Esophagus squamous epithelium (tissue), 4 donors: Measurements from ENCODE around the gene SHISAL1.

Experiments used
- POLR2A ChIP-seq, 4 donors: fragments of 450-650 bp; IDR thresholded peaks; one replicate each; pipeline ENCODE4 v1.6.1; 2017; ENCODE audit warnings: antibody characterized with exemption in 4 of 4, mild to moderate bottlenecking in 4 of 4, moderate library complexity in 3 of 4
- TF ChIP-seq, protein P1 (sequence below), 6 experiments: fragments of 450-650 bp in 4 of 6; fragments of 200-600 bp in 2 of 6; sonication (generic) in 2 of 6; IDR thresholded peaks; one replicate each; pipeline ENCODE4 v1.5.1; 2016 to 2019; ENCODE audit warnings: antibody characterized with exemption in 6 of 6, mild to moderate bottlenecking in 4 of 6, moderate library complexity in 4 of 6

DNA sequence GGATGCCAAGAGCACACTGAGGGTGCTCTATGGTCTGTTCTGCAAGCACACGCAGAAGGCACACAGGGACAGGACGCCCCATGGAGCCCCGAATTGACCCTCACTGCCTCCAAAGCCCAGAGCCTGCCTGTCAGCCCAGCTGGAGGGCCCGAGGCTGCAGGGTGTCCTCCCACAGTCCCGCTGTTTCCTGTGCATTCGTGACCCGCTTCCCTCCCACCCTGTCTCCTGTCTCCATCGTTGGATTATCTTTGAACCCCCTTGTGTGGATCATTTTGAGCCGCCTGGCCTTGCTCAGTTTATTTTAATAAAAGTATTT is 106.5 kb downstream of the SHISAL1 start:
- TF ChIP-seq, protein P1, sequence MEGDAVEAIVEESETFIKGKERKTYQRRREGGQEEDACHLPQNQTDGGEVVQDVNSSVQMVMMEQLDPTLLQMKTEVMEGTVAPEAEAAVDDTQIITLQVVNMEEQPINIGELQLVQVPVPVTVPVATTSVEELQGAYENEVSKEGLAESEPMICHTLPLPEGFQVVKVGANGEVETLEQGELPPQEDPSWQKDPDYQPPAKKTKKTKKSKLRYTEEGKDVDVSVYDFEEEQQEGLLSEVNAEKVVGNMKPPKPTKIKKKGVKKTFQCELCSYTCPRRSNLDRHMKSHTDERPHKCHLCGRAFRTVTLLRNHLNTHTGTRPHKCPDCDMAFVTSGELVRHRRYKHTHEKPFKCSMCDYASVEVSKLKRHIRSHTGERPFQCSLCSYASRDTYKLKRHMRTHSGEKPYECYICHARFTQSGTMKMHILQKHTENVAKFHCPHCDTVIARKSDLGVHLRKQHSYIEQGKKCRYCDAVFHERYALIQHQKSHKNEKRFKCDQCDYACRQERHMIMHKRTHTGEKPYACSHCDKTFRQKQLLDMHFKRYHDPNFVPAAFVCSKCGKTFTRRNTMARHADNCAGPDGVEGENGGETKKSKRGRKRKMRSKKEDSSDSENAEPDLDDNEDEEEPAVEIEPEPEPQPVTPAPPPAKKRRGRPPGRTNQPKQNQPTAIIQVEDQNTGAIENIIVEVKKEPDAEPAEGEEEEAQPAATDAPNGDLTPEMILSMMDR (IDR thresholded peaks at IDR 0.05), result no peak
- TF ChIP-seq POLR2A (IDR thresholded peaks at IDR 0.05), result no peak
